Vagina (tissue), 2 donors: Measurements from ENCODE around the gene EPAS1. TPM values are rescaled to one million over a fixed set of nuclear protein-coding genes. Genes with fewer than 3 reads are reported as not detected.

Source experiments
- DNase-seq, 2 donors: peaks; one replicate each; pipeline ENCODE4 v3.0.0-alpha.2; 2017; ENCODE audit errors: extremely low spot score in 2 of 2
- H3K27ac ChIP-seq: fragments of 200-600 bp; sonication (generic); one replicate; pipeline ENCODE4 v1.5.1; 2019
- H3K27me3 ChIP-seq: fragments of 200-600 bp; sonication (generic); one replicate; pipeline ENCODE4 v1.5.1; 2019
- H3K36me3 ChIP-seq, 2 donors: fragments of 200-600 bp; sonication (generic); one replicate each; pipeline ENCODE4 v1.5.1; 2017 to 2019
- H3K4me1 ChIP-seq: fragments of 200-600 bp; sonication (generic); one replicate; pipeline ENCODE4 v1.5.1; 2019
- H3K4me3 ChIP-seq, 2 donors: fragments of 200-600 bp; sonication (generic); 1 replicate in 1 of 2; 2 replicates in 1 of 2; pipeline ENCODE4 v1.5.1; 2016 to 2019
- H3K9me3 ChIP-seq: fragments of 200-600 bp; sonication (generic); one replicate; pipeline ENCODE4 v1.5.1; 2019
- POLR2A ChIP-seq, 2 donors: fragments of 450-650 bp; IDR thresholded peaks; one replicate each; pipeline ENCODE4 v1.6.1; 2017; ENCODE audit warnings: antibody characterized with exemption in 2 of 2, mild to moderate bottlenecking in 2 of 2, moderate library complexity in 2 of 2
- POLR2AphosphoS5 ChIP-seq, 2 donors: sonication (generic); formaldehyde crosslinking; IDR thresholded peaks; one replicate each; pipeline ENCODE4 v1.9.0; 2017; ENCODE audit warnings: antibody characterized with exemption in 2 of 2, mild to moderate bottlenecking in 2 of 2, low read depth in 1 of 2; ENCODE audit not compliant: insufficient read depth in 1 of 2
- intact Hi-C: fragments of 100-400 bp; cut with DNase I; formaldehyde crosslinking; loops from one replicate; pipeline ENCODE4 v1.15.1; 2023
- total RNA-seq: library from RNA; depleted of rRNA; stranded (reverse); fragments of >200 nt; gene quantifications from one replicate; pipeline ENCODE4 v1.2.3, GENCODE V29; 2016
- TF ChIP-seq, protein P1 (sequence below), 3 experiments: fragments of 450-650 bp in 2 of 3; fragments of 200-600 bp in 1 of 3; sonication (generic) in 1 of 3; IDR thresholded peaks; one replicate each; pipeline ENCODE4 v1.5.1; 2017 to 2019; ENCODE audit warnings: antibody characterized with exemption in 3 of 3, mild to moderate bottlenecking in 2 of 3, moderate library complexity in 2 of 3

The EPAS1 gene
- total RNA-seq, 1 donor from 2014 or later = 222 TPM

DNA sequence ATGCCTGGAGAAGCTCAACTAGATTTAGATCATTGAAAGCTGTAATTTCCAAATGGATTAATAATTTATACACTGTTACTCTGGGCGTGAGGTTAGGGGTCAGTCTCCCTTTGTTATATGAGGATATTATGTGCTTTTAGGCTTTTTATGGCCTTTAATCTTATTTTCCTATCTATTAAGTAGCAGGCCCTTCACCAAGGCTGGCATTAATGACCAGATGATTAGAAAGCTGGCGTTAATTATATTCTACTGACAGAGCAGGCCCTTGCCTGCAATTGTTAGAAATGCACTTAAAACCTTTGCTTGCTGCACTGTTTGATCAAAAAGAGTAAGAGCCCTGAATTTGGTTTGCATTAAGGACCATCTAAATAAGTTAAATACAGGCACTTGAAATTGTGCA lies 75.3 kb downstream of the EPAS1 start:
- intact Hi-C loops = loop anchor here (10.0 kb wide), 1 partner anchor 82 kb away; no protein-coding TSS in a partner anchor
- H3K4me3 ChIP-seq = no peak overlapping the region
- no peak overlapping the region for H3K27ac ChIP-seq
- H3K36me3 ChIP-seq = peaks cover 0 to 40% of the 10 kb centered on the region in 2 donors
- H3K9me3 ChIP-seq = no peaks in the 10 kb centered on the region
- H3K27me3 ChIP-seq = no peaks in the 10 kb centered on the region
- H3K4me1 ChIP-seq = no peaks in the 10 kb centered on the region
- no peak for DNase-seq
- TF ChIP-seq POLR2AphosphoS5 (IDR thresholded peaks at IDR 0.05; ENCODE audit: insufficient read depth in 1 of 2, low read depth in 1 of 2) (no peak), POLR2A (IDR thresholded peaks at IDR 0.05) (no peak)
- TF ChIP-seq, protein P1, sequence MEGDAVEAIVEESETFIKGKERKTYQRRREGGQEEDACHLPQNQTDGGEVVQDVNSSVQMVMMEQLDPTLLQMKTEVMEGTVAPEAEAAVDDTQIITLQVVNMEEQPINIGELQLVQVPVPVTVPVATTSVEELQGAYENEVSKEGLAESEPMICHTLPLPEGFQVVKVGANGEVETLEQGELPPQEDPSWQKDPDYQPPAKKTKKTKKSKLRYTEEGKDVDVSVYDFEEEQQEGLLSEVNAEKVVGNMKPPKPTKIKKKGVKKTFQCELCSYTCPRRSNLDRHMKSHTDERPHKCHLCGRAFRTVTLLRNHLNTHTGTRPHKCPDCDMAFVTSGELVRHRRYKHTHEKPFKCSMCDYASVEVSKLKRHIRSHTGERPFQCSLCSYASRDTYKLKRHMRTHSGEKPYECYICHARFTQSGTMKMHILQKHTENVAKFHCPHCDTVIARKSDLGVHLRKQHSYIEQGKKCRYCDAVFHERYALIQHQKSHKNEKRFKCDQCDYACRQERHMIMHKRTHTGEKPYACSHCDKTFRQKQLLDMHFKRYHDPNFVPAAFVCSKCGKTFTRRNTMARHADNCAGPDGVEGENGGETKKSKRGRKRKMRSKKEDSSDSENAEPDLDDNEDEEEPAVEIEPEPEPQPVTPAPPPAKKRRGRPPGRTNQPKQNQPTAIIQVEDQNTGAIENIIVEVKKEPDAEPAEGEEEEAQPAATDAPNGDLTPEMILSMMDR (IDR thresholded peaks at IDR 0.05) = no peak

DNA sequence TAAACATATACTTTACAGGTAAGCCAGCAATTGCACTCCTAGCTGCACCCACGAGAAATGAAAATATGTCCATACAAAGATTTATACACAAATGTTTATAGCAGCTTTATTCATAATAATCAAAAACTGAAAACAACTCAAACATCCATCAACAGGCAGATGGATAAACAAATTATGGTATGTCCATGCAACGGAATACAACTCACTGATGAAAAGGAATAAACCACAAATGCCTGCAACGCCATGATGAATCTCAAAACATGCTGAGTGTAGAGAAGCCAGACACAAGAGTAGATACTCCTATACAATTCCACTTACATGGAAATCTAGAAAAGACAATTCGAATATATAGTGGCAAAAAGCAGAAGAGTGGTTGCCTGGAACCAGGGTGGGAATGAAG lies 76.0 kb downstream of the EPAS1 start:
- DNase-seq = no peak
- H3K27me3 ChIP-seq = no peaks in the 10 kb centered on the region
- intact Hi-C loops = loop anchor here (10.0 kb wide), 1 partner anchor 82 kb away; no protein-coding TSS in a partner anchor

DNA sequence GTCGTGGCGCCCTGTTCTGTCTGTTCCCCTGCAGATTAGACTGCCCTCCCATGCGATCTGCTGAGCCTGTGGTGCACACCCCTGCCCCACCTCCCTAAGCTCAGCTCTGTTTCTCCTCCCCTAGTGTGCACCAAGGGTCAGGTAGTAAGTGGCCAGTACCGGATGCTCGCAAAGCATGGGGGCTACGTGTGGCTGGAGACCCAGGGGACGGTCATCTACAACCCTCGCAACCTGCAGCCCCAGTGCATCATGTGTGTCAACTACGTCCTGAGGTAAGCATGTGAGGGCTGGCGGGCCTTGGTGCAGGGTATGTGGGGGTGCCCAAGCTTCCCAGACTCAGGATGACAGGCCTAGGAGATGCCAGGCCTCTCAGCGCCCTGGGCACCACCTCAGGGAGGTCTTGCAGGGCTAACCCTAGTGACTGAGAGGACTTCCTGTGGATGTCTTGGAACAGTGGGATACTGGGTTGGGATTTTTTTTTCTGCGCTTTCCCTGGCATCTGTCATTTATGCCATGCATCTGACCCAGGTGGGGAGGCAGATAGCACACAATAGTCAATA lies 78.4 kb downstream of the EPAS1 start:
- TF ChIP-seq POLR2AphosphoS5 (IDR thresholded peaks at IDR 0.05; ENCODE audit: insufficient read depth in 1 of 2, low read depth in 1 of 2) (no peak), POLR2A (IDR thresholded peaks at IDR 0.05) (no peak)
- TF ChIP-seq, protein P1 (IDR thresholded peaks at IDR 0.05) = no peak
- DNase-seq = peak in 1 of 2 donors; percentile 77

More for the DNA sequence above, 76.0 kb downstream of the EPAS1 start:
- Histone ChIP-seq H3K36me3 (peaks cover 0 to 46% of the 10 kb centered on the region in 2 donors), H3K4me3 (no peak overlapping the region), H3K27ac (no peak overlapping the region), H3K4me1 (peaks cover 6% of the 10 kb centered on the region), H3K9me3 (no peaks in the 10 kb centered on the region)
- TF ChIP-seq POLR2A (IDR thresholded peaks at IDR 0.05) = no peak

DNA sequence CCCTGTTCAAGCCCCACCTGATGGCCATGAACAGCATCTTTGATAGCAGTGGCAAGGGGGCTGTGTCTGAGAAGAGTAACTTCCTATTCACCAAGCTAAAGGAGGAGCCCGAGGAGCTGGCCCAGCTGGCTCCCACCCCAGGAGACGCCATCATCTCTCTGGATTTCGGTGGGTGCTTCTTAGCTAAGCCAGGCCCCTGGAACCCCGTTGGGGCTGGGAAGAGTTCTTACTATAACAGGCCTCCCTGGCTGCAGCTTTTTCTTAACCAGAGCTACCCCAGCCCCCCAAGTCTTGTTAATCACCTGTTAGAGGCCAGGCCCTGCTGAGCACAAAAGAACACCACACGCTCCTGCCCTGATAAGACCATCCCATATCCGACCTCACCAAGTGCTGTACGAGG lies 79.4 kb downstream of the EPAS1 start:
- H3K36me3 ChIP-seq = peaks cover 0 to 38% of the 10 kb centered on the region in 2 donors
- H3K27me3 ChIP-seq = no peaks in the 10 kb centered on the region
- intact Hi-C loops = loop anchor here (10.0 kb wide), 1 partner anchor 78 kb away; no protein-coding TSS in a partner anchor
- no peak overlapping the region for H3K4me3 ChIP-seq
- H3K9me3 ChIP-seq = no peaks in the 10 kb centered on the region
- peak in 1 of 2 donors; percentile 58 for DNase-seq
- H3K27ac ChIP-seq = peak overlapping the region; percentile 7
- peaks cover 33% of the 10 kb centered on the region for H3K4me1 ChIP-seq
- TF ChIP-seq POLR2AphosphoS5 (IDR thresholded peaks at IDR 0.05; ENCODE audit: insufficient read depth in 1 of 2, low read depth in 1 of 2) = no peak
- TF ChIP-seq, protein P1 (IDR thresholded peaks at IDR 0.05) = no peak
- no peak for TF ChIP-seq POLR2A (IDR thresholded peaks at IDR 0.05)

More for the DNA sequence above, 78.4 kb downstream of the EPAS1 start:
- peaks cover 0 to 38% of the 10 kb centered on the region in 2 donors for H3K36me3 ChIP-seq
- H3K4me1 ChIP-seq = peaks cover 25% of the 10 kb centered on the region
- no peak overlapping the region for H3K4me3 ChIP-seq
- intact Hi-C loops = loop anchor here (10.0 kb wide), 1 partner anchor 79 kb away; no protein-coding TSS in a partner anchor
- no peak overlapping the region for H3K27ac ChIP-seq
- no peaks in the 10 kb centered on the region for H3K9me3 ChIP-seq
- H3K27me3 ChIP-seq = no peaks in the 10 kb centered on the region

DNA sequence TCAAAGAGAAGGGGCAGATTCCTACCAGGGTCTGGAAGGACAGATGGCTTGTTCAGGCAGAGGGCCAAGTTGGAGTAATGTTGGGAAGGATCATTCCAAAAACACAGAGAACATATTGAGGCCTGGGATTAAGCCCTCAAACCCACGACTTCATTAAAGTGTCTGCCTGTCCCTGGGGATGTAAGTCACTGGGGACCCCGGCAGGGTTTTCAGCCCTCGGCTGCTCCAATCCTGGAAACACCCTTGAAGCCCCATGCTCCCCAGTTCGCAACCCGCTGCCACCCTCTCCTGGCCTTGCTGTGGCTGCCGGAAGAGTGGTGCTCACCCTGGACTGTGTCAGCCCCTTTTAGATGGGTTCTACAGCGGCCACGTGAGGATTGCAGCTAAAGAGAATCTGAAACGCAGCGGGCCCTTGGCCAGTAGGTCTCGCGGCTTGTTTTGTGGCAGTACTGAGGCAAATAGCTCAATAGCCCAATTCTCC lies 79.9 kb downstream of the EPAS1 start:
- no peaks in the 10 kb centered on the region for H3K9me3 ChIP-seq

More for the DNA sequence above, 79.9 kb downstream of the EPAS1 start:
- H3K4me1 ChIP-seq = peaks cover 33% of the 10 kb centered on the region
- no peak overlapping the region for H3K4me3 ChIP-seq
- H3K27me3 ChIP-seq = no peaks in the 10 kb centered on the region
- TF ChIP-seq, protein P1 (IDR thresholded peaks at IDR 0.05) = no peak
- no peak for TF ChIP-seq POLR2A (IDR thresholded peaks at IDR 0.05)
- no peak for TF ChIP-seq POLR2AphosphoS5 (IDR thresholded peaks at IDR 0.05; ENCODE audit: insufficient read depth in 1 of 2, low read depth in 1 of 2)
- intact Hi-C loops = loop anchor here (10.0 kb wide), 1 partner anchor 78 kb away; no protein-coding TSS in a partner anchor
- H3K36me3 ChIP-seq = peaks cover 0 to 40% of the 10 kb centered on the region in 2 donors
- DNase-seq = peak in 1 of 2 donors; percentile 82
- H3K27ac ChIP-seq = peak overlapping the region; percentile 7
